Mesendoderm (in vitro differentiated cells): ENCODE results near the gene ALG5.

ENCODE experiments used
- DNase-seq: peaks from one replicate; pipeline ENCODE4 v3.0.0; 2013
- H2AK5ac ChIP-seq: 2 replicates; pipeline ENCODE4 v1.6.1; 2013; ENCODE audit warnings: low read length, inconsistent platforms
- H2BK120ac ChIP-seq: 2 replicates; pipeline ENCODE4 v1.6.1; 2013; ENCODE audit warnings: low read depth, mild to moderate bottlenecking, low read length, moderate library complexity, mixed read lengths
- H2BK15ac ChIP-seq: replicated peaks from 2 replicates; pipeline ENCODE4 v1.6.1; 2013; ENCODE audit warnings: low read depth, mild to moderate bottlenecking, moderate library complexity
- H2BK5ac ChIP-seq: 2 replicates; pipeline ENCODE4 v1.6.1; 2013; ENCODE audit warnings: low read length, inconsistent platforms
- H3K18ac ChIP-seq: 2 replicates; pipeline ENCODE4 v1.6.1; 2013; ENCODE audit warnings: mild to moderate bottlenecking, low read length, mixed read lengths
- H3K23ac ChIP-seq: one replicate; pipeline ENCODE4 v1.6.1; 2013; ENCODE audit warnings: low read length
- H3K27ac ChIP-seq: 2 replicates; pipeline ENCODE4 v1.5.1; 2013; ENCODE audit warnings: low read depth, mild to moderate bottlenecking, inconsistent platforms, low read length, moderate library complexity
- H3K27me3 ChIP-seq: 2 replicates; pipeline ENCODE4 v1.6.1; 2013; ENCODE audit warnings: low read length, control low read depth, mild to moderate bottlenecking, inconsistent platforms; ENCODE audit not compliant: insufficient read depth, poor library complexity
- H3K36me3 ChIP-seq: 2 replicates; pipeline ENCODE4 v1.6.1; 2013; ENCODE audit warnings: low read length, inconsistent platforms; ENCODE audit not compliant: control insufficient read depth, insufficient read depth
- H3K4ac ChIP-seq: one replicate; pipeline ENCODE4 v1.6.1; 2013; ENCODE audit warnings: low read depth, mild to moderate bottlenecking, low read length, moderate library complexity
- H3K4me1 ChIP-seq: 2 replicates; pipeline ENCODE4 v1.6.1; 2013; ENCODE audit warnings: low read depth, low read length, inconsistent platforms; ENCODE audit not compliant: control insufficient read depth
- H3K4me2 ChIP-seq: 2 replicates; pipeline ENCODE4 v1.6.1; 2013; ENCODE audit warnings: low read length
- H3K4me3 ChIP-seq: 2 replicates; pipeline ENCODE4 v1.5.1; 2013; ENCODE audit warnings: mild to moderate bottlenecking, low read length
- H3K56ac ChIP-seq: one replicate; pipeline ENCODE4 v1.6.1; 2013; ENCODE audit warnings: low read length
- H3K79me1 ChIP-seq: 2 replicates; pipeline ENCODE4 v1.6.1; 2013; ENCODE audit warnings: low read length, inconsistent platforms
- H3K79me2 ChIP-seq: 2 replicates; pipeline ENCODE4 v1.6.1; 2013; ENCODE audit warnings: mild to moderate bottlenecking, low read length; ENCODE audit not compliant: control insufficient read depth, insufficient read depth
- H3K9ac ChIP-seq: 2 replicates; pipeline ENCODE4 v1.6.1; 2013; ENCODE audit warnings: low read length, inconsistent platforms
- H4K5ac ChIP-seq: one replicate; pipeline ENCODE4 v1.6.1; 2013; ENCODE audit warnings: low read length
- H4K8ac ChIP-seq: one replicate; pipeline ENCODE4 v1.6.1; 2013; ENCODE audit warnings: low read depth, mild to moderate bottlenecking, control low read depth, low read length, moderate library complexity
- WGBS: extraction: QIAGEN DNeasy Blood & Tissue Kit; methylation state at CpG from one replicate; pipeline ENCODE4 v1.1.7; 2013; ENCODE audit warnings: low lambda C conversion rate, missing lambda C conversion rate; ENCODE audit not compliant: insufficient coverage; ENCODE audit errors: extremely low coverage; 5-methylcytosine and 5-hydroxymethylcytosine counted together

Gene ALG5

DNA sequence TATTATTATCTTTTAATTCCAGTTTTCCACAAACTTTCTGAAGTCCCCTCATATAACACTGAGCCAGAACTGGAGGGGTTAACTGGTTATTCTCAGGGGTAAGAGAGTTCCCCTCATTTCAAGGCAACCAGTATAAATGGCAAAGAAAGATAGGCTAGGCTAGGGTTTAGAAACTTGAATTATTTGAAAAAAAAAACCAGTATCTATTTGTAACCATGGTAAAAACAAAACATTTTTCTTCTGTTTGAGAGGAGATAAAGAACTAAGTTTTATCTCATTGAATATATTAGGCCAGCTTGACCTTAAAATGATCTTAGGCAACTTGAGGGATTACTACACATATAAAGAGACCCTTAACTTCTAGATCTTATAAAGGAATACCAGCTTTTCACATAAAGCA lies 40.8 kb upstream of the ALG5 start:
- Histone ChIP-seq H3K4ac (no peak overlapping the region), H4K8ac (no peak overlapping the region), H3K9ac (no peak overlapping the region), H3K27ac (no peak overlapping the region), H4K5ac (no peak overlapping the region), H3K4me3 (no peak overlapping the region), H3K4me1 (no peaks in the 10 kb centered on the region), H2AK5ac (no peak overlapping the region), H3K36me3 (peaks cover 4% of the 10 kb centered on the region), H3K18ac (no peak overlapping the region), H3K79me1 (no peaks in the 10 kb centered on the region), H2BK5ac (no peak overlapping the region), H3K4me2 (no peak overlapping the region), H2BK120ac (no peak overlapping the region), H3K56ac (no peak overlapping the region), H3K79me2 (no peaks in the 10 kb centered on the region), H3K27me3 (no peaks in the 10 kb centered on the region), H3K23ac (no peak overlapping the region), H2BK15ac (no peak overlapping the region)
- no peak for DNase-seq

GRCh38 chr13:37037241-37037640 lies 38.1 kb upstream of the ALG5 start:
- H2BK15ac ChIP-seq: no peak overlapping the region
- no peak overlapping the region for H4K5ac ChIP-seq
- H3K36me3 ChIP-seq: peaks cover 3% of the 10 kb centered on the region
- no peak overlapping the region for H3K18ac ChIP-seq
- no peaks in the 10 kb centered on the region for H3K79me1 ChIP-seq
- no peak overlapping the region for H3K4me3 ChIP-seq
- no peak overlapping the region for H3K9ac ChIP-seq
- no peak overlapping the region for H3K23ac ChIP-seq
- H3K56ac ChIP-seq: no peak overlapping the region
- DNase-seq: no peak
- no peaks in the 10 kb centered on the region for H3K27me3 ChIP-seq
- H2AK5ac ChIP-seq: no peak overlapping the region
- no peak overlapping the region for H3K4ac ChIP-seq
- H3K79me2 ChIP-seq: no peaks in the 10 kb centered on the region
- H2BK120ac ChIP-seq: no peak overlapping the region
- H2BK5ac ChIP-seq: no peak overlapping the region
- no peak overlapping the region for H3K4me2 ChIP-seq
- H3K27ac ChIP-seq: no peak overlapping the region
- WGBS: no CpG with 5 or more reads among the region's 3 CpGs
- H4K8ac ChIP-seq: no peak overlapping the region
- H3K4me1 ChIP-seq: no peaks in the 10 kb centered on the region

- Histone ChIP-seq H3K56ac (no peak overlapping the region), H2BK15ac (no peak overlapping the region), H3K27me3 (no peaks in the 10 kb centered on the region), H4K8ac (no peak overlapping the region), H3K27ac (no peak overlapping the region), H3K4me2 (no peak overlapping the region), H3K79me1 (no peaks in the 10 kb centered on the region), H3K36me3 (peaks cover 6% of the 10 kb centered on the region), H3K18ac (no peak overlapping the region), H4K5ac (no peak overlapping the region), H2AK5ac (no peak overlapping the region), H3K23ac (no peak overlapping the region), H3K4ac (no peak overlapping the region), H3K4me3 (no peak overlapping the region), H3K79me2 (no peaks in the 10 kb centered on the region), H2BK5ac (no peak overlapping the region), H3K9ac (no peak overlapping the region), H2BK120ac (no peak overlapping the region), H3K4me1 (no peaks in the 10 kb centered on the region)
- WGBS: no CpG with 5 or more reads among the region's 4 CpGs
- DNase-seq: no peak
Observed at GRCh38 chr13:37029617-37030016, 30.5 kb upstream of the ALG5 start.

- H3K23ac ChIP-seq: no peak overlapping the region
- no peak overlapping the region for H3K27ac ChIP-seq
- DNase-seq: no peak
- no peak overlapping the region for H3K18ac ChIP-seq
- no peak overlapping the region for H4K5ac ChIP-seq
- H3K4me3 ChIP-seq: no peak overlapping the region
- no peak overlapping the region for H2BK15ac ChIP-seq
- H3K4me2 ChIP-seq: no peak overlapping the region
- H2AK5ac ChIP-seq: no peak overlapping the region
- H2BK5ac ChIP-seq: no peak overlapping the region
- no peaks in the 10 kb centered on the region for H3K79me2 ChIP-seq
- no peak overlapping the region for H3K9ac ChIP-seq
- no peak overlapping the region for H3K56ac ChIP-seq
- no peaks in the 10 kb centered on the region for H3K4me1 ChIP-seq
- no CpG with 5 or more reads among the region's 2 CpGs for WGBS
- H3K27me3 ChIP-seq: no peaks in the 10 kb centered on the region
- no peak overlapping the region for H3K4ac ChIP-seq
- H3K36me3 ChIP-seq: peaks cover 5% of the 10 kb centered on the region
- no peaks in the 10 kb centered on the region for H3K79me1 ChIP-seq
- H2BK120ac ChIP-seq: no peak overlapping the region
- no peak overlapping the region for H4K8ac ChIP-seq
Observed at GRCh38 chr13:37027639-37028038, 28.5 kb upstream of the ALG5 start.

DNA sequence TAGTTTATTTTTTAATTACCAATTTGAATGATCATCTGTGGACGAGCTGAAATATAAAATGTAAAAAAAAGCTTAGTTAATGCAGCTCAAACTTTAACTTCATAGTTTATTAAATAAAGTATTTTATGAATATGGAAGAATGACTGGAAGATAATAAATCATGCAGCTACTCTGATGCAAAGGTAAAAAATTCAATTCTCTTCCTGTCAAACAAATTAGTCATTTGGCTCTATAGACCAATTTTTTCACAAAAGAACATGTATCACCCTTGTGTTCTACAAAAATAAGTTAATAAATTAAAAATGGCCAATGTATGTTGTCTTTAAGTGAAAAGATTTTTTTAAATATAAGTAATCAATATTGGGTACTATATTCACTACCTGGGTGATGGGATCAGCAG lies 27.6 kb upstream of the ALG5 start:
- no peak overlapping the region for H2BK15ac ChIP-seq
- no peak for DNase-seq
- no peaks in the 10 kb centered on the region for H3K4me1 ChIP-seq
- no peak overlapping the region for H2BK5ac ChIP-seq
- no peak overlapping the region for H3K4ac ChIP-seq
- no peak overlapping the region for H3K4me3 ChIP-seq
- peaks cover 5% of the 10 kb centered on the region for H3K36me3 ChIP-seq
- no peak overlapping the region for H3K4me2 ChIP-seq
- WGBS: no CpG with 5 or more reads among the region's 1 CpG
- no peak overlapping the region for H2BK120ac ChIP-seq
- no peaks in the 10 kb centered on the region for H3K27me3 ChIP-seq
- no peak overlapping the region for H3K56ac ChIP-seq
- H3K27ac ChIP-seq: no peak overlapping the region
- no peak overlapping the region for H4K8ac ChIP-seq
- no peak overlapping the region for H2AK5ac ChIP-seq
- H3K23ac ChIP-seq: no peak overlapping the region
- peaks cover 2% of the 10 kb centered on the region for H3K79me1 ChIP-seq
- no peak overlapping the region for H3K9ac ChIP-seq
- no peaks in the 10 kb centered on the region for H3K79me2 ChIP-seq
- H4K5ac ChIP-seq: no peak overlapping the region
- no peak overlapping the region for H3K18ac ChIP-seq

- no CpG with 5 or more reads among the region's 1 CpG for WGBS
- H3K27ac ChIP-seq: no peak overlapping the region
Observed at GRCh38 chr13:37023871-37024270, 24.7 kb upstream of the ALG5 start.

More at GRCh38 chr13:37023871-37024270, 24.7 kb upstream of the ALG5 start:
- Histone ChIP-seq H3K79me2 (no peaks in the 10 kb centered on the region), H3K4me3 (no peak overlapping the region), H2BK5ac (no peak overlapping the region), H2BK120ac (no peak overlapping the region), H2BK15ac (no peak overlapping the region), H4K5ac (no peak overlapping the region), H3K18ac (no peak overlapping the region), H3K56ac (no peak overlapping the region), H4K8ac (no peak overlapping the region), H3K4me1 (no peaks in the 10 kb centered on the region), H3K36me3 (peaks cover 4% of the 10 kb centered on the region), H3K79me1 (peaks cover 2% of the 10 kb centered on the region), H3K4ac (no peak overlapping the region), H3K27me3 (no peaks in the 10 kb centered on the region), H3K23ac (no peak overlapping the region), H3K9ac (no peak overlapping the region), H3K4me2 (no peak overlapping the region), H2AK5ac (no peak overlapping the region)
- no peak for DNase-seq
